Ascending aorta (tissue), 2 donors: ENCODE results near the gene SULF2. TPM values are rescaled to one million over a fixed set of nuclear protein-coding genes. Genes with fewer than 3 reads are reported as not detected.
A peak's percentile ranks its signal among the peaks of the same experiment; 100 is the strongest.

ENCODE experiments used
- DNase-seq, 2 donors: peaks; one replicate each; pipeline ENCODE4 v3.0.0-alpha.2; 2019; ENCODE audit warnings: low spot score in 2 of 2
- H3K27ac ChIP-seq, 2 donors: fragments of 200-600 bp; sonication (generic); one replicate each; pipeline ENCODE4 v1.5.1; 2016 to 2017; ENCODE audit warnings: mild to moderate bottlenecking in 1 of 2
- H3K27me3 ChIP-seq: fragments of 200-600 bp; sonication (generic); one replicate; pipeline ENCODE4 v1.5.1; 2017
- H3K36me3 ChIP-seq, 2 donors: fragments of 200-600 bp; sonication (generic); one replicate each; pipeline ENCODE4 v1.5.1; 2016
- H3K4me1 ChIP-seq, 2 donors: fragments of 200-600 bp; sonication (generic); one replicate each; pipeline ENCODE4 v1.5.1; 2016 to 2017; ENCODE audit warnings: mild to moderate bottlenecking in 1 of 2
- H3K4me3 ChIP-seq, 2 donors: fragments of 200-600 bp; sonication (generic); one replicate each; pipeline ENCODE4 v1.5.1; 2016 to 2017; ENCODE audit warnings: mild to moderate bottlenecking in 1 of 2
- H3K9me3 ChIP-seq, 2 donors: fragments of 200-600 bp; sonication (generic); one replicate each; pipeline ENCODE4 v1.5.1; 2016
- intact Hi-C: fragments of 100-400 bp; cut with DNase I; formaldehyde crosslinking; loops from one replicate; pipeline ENCODE4 v1.15.1; 2023
- total RNA-seq: library from RNA; depleted of rRNA; stranded (reverse); fragments of >200 nt; gene quantifications from one replicate; pipeline ENCODE4 v1.1.0, GENCODE V29; 2016
- TF ChIP-seq, protein P1 (sequence below), 3 experiments: fragments of 200-600 bp in 2 of 3; fragments of 450-650 bp in 1 of 3; sonication (generic) in 2 of 3; IDR thresholded peaks; one replicate each; pipeline ENCODE4 v1.5.1; 2016 to 2019; ENCODE audit warnings: antibody characterized with exemption in 3 of 3, mild to moderate bottlenecking in 1 of 3, moderate library complexity in 1 of 3

The SULF2 gene
- total RNA-seq, 1 donor from 2014 or later = 194 TPM

DNA sequence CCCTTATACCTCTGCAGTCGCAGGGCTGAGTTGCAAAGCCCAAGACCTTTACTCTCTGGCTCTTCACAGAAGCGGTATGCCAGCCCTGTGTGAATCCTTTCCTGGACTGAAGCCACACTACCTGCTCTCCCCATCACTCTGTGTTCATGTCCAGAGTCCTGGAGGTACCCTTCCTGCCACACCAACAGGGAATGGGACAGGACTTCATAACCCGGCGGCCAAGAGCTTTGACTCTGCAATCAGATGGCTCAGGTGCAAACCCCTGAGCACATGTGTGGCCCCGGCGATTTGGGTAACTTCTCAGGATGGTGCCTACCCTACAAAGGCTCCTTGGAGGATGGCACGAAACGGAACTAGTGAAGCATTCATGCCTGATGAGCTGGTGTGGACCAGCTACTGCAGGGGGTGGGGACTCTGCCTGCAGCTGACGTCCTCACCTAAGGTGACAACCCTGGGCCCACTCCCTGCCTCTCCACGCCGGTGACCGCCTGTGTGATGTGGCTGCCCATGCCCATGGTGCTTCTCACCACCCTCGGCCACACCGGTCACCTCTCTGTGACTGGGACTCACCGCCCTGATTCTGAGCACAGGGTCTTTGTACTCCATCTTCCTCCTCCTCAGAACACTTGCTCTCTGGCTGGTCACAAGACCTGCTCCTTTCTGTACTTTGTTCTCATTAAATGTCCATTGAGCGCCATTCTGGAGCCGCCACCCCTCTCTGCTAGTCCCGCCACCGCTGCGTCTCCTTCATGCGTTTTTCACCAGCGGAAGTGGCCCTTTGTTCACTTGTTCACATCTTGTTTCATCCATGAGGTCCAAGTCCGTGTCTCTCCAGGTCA lies 116.7 kb downstream of the SULF2 start:
- Histone ChIP-seq H3K27ac (no peak overlapping the region), H3K36me3 (peaks cover 0 to 7% of the 10 kb centered on the region in 2 donors), H3K9me3 (no peaks in the 10 kb centered on the region), H3K4me1 (peaks cover 0 to 3% of the 10 kb centered on the region in 2 donors), H3K4me3 (no peak overlapping the region), H3K27me3 (no peaks in the 10 kb centered on the region)
- TF ChIP-seq, protein P1, sequence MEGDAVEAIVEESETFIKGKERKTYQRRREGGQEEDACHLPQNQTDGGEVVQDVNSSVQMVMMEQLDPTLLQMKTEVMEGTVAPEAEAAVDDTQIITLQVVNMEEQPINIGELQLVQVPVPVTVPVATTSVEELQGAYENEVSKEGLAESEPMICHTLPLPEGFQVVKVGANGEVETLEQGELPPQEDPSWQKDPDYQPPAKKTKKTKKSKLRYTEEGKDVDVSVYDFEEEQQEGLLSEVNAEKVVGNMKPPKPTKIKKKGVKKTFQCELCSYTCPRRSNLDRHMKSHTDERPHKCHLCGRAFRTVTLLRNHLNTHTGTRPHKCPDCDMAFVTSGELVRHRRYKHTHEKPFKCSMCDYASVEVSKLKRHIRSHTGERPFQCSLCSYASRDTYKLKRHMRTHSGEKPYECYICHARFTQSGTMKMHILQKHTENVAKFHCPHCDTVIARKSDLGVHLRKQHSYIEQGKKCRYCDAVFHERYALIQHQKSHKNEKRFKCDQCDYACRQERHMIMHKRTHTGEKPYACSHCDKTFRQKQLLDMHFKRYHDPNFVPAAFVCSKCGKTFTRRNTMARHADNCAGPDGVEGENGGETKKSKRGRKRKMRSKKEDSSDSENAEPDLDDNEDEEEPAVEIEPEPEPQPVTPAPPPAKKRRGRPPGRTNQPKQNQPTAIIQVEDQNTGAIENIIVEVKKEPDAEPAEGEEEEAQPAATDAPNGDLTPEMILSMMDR (IDR thresholded peaks at IDR 0.05) = no peak
- peak in 1 of 2 donors; percentile 60 for DNase-seq
- intact Hi-C loops = no loop called here

DNA sequence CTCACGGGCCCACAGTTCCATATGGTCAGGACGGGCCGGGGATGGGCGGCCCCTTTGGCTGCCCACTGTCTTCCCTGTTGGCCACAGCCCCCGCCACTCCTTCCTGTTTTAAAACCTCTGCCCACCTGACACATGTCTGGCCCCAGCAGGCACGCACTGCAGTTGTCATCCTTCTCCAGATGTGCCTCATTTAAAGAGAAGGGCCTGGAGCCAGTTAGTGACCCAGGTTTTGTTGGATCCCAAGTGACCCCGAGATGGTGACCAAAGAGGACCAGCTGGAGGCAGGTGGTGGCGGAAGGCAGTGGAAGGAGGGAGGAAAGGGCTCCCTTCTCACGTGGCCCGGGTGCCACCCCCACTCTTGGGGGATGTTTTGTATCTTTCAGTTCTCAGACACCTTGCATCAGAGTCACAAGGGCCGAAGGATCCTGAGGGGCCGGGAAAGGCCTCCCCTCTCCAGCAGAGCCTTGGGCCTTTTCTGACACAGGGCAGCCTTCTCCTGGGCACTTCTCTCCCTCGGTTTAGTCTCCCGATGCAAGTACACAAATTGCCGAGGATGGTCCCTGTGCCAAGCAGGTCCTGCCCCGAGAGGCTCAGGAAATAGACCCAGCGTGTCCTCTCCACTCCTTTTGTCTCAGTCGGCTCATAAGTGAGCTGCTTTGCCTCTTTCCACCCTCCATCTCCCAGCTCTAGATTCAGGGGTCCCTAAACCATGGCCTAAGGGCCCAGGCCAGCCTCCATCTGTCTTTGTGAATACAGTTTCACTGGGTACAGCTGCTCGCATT lies 117.6 kb downstream of the SULF2 start:
- peak in 1 of 2 donors; percentile 54 for DNase-seq
- H3K9me3 ChIP-seq = no peaks in the 10 kb centered on the region
- peaks cover 0 to 9% of the 10 kb centered on the region in 2 donors for H3K4me1 ChIP-seq
- H3K27ac ChIP-seq = no peak overlapping the region
- peaks cover 0 to 7% of the 10 kb centered on the region in 2 donors for H3K36me3 ChIP-seq
- TF ChIP-seq, protein P1 (IDR thresholded peaks at IDR 0.05) = no peak
- H3K27me3 ChIP-seq = no peaks in the 10 kb centered on the region
- no peak overlapping the region for H3K4me3 ChIP-seq
- intact Hi-C loops = no loop called here

DNA sequence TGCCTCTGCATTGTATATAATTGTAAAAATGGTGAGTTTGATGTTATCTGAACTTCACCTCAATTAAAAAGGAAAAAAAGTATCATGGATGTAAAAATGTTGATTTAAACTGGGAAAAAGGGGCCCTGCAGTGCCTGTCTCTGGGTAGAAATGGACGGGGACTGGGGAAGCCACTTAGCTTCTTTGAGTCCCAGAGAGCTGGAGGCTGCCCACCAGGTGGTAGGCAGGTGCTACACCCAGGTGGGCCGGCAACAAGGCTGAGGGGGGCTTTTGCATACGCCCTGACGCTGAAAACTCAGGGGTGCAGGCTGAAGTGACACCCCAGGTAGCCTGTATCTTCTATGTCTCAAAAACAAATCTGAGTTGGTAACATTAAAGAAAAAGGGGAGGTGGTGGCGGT lies 118.2 kb downstream of the SULF2 start:
- H3K4me1 ChIP-seq = peaks cover 0 to 9% of the 10 kb centered on the region in 2 donors
- intact Hi-C loops = no loop called here
- H3K4me3 ChIP-seq = no peak overlapping the region
- TF ChIP-seq, protein P1 (IDR thresholded peaks at IDR 0.05) = no peak
- H3K27me3 ChIP-seq = no peaks in the 10 kb centered on the region
- H3K36me3 ChIP-seq = peaks cover under 1 to 8% of the 10 kb centered on the region in 2 donors
- DNase-seq = peak in 1 of 2 donors; percentile 39
- no peaks in the 10 kb centered on the region for H3K9me3 ChIP-seq
- no peak overlapping the region for H3K27ac ChIP-seq

DNA sequence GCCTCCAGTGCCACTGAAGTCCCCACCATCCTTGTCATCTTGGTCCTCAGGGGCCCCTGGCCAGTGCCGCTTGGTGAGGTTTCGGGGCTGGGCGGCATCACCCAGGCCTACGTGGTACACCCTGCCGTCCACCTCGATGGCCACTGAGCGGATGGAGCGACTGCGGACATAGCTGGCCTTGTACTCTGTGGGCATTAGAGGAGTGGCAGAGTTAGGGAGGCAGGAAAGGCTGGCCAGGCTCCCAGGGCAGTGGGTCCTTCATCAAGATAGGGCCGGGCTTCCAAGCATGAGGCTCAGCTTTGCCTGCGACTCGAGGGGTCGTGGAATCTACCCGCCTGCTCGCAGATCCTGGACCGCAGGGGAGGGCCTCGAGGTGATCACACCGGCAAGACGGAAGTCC lies 119.0 kb downstream of the SULF2 start:
- H3K4me1 ChIP-seq = peaks cover 0 to 9% of the 10 kb centered on the region in 2 donors
- peak in 1 of 2 donors; percentile 52 for DNase-seq
- TF ChIP-seq, protein P1 (IDR thresholded peaks at IDR 0.05) = no peak
- H3K27ac ChIP-seq = no peak overlapping the region
- intact Hi-C loops = no loop called here
- peaks cover 4 to 16% of the 10 kb centered on the region in 2 donors for H3K36me3 ChIP-seq
- H3K4me3 ChIP-seq = no peak overlapping the region
- no peaks in the 10 kb centered on the region for H3K9me3 ChIP-seq
- H3K27me3 ChIP-seq = no peaks in the 10 kb centered on the region

DNA sequence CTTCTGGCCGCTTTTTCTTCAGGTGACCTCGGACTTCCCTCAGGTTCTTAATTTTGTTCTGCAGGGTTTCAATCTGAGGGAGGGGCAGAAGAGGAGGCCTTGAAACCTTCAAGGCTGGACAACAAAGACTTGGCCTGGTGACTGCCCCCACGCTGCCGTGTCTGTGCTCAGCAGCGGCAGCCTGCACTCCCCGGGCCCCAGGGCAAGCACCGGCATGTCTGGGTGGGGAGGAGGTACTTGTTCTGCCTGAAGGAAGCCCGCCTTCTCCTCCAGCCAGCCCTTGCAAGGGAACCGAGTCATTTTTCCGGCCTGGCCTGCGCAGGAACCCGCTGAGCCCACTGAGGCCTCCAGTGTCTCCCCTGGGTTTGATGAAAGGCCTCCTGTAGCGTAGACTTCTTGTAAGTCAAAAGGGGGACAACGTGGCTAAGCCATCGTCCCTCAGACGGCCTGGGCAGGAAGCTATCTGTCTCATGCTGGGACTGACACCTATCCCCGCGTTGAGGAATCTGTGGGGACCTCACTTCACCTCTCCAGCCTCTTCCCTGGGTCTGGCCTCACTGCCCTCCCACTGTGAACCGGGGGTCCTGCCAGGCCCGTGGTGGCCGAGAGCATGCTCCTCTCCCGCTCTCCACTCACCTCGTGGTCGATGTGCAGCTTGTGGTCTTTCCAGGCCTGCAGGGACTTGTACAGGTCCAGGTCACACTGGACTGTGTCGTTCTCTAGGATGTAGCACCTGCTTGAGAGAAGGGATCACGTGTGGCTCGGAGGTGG lies 119.9 kb downstream of the SULF2 start:
- no peak overlapping the region for H3K4me3 ChIP-seq
- H3K9me3 ChIP-seq = no peaks in the 10 kb centered on the region
- no peaks in the 10 kb centered on the region for H3K27me3 ChIP-seq
- H3K4me1 ChIP-seq = peaks cover 0 to 9% of the 10 kb centered on the region in 2 donors
- intact Hi-C loops = no loop called here
- TF ChIP-seq, protein P1 (IDR thresholded peaks at IDR 0.05) = no peak
- peak in 1 of 2 donors; percentile 56 for DNase-seq
- no peak overlapping the region for H3K27ac ChIP-seq
- H3K36me3 ChIP-seq = peaks cover 12 to 22% of the 10 kb centered on the region in 2 donors
